DMS153 treated with DMSO at 0.1 percent for 48 hours (cell line): ENCODE measurements around the gene RCAN1.
"Not testable (repeated sequence)": the region's sequence is repeated elsewhere in the genome, so short reads cannot be mapped to it uniquely, and the experiment has no call there.

Experiments used
- DNase-seq: peaks from one replicate; lab custom pipeline; 2025; ENCODE audit not compliant: unreplicated experiment; lab: John Stamatoyannopoulos, UW

RCAN1 gene

DNA sequence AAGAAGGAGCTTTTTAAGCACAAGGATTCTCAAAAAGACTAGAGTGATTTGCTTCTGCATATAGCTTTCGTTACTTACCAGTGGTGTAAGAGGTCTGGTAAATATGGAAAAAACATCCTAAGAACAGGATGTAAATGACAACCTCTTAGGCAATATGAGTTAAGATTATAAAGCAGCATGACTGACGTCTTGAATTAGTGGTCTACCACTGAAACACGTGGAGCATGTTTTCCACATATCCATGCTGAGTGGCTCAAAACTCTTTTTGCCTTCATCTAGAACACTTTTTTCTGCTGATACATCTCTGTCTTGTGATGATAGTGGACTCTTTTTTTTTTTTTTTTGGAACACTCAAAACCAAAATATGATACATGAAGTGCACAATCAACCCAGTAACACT, 44.6 kb downstream of the RCAN1 start:
- DNase-seq, result no peak

DNA sequence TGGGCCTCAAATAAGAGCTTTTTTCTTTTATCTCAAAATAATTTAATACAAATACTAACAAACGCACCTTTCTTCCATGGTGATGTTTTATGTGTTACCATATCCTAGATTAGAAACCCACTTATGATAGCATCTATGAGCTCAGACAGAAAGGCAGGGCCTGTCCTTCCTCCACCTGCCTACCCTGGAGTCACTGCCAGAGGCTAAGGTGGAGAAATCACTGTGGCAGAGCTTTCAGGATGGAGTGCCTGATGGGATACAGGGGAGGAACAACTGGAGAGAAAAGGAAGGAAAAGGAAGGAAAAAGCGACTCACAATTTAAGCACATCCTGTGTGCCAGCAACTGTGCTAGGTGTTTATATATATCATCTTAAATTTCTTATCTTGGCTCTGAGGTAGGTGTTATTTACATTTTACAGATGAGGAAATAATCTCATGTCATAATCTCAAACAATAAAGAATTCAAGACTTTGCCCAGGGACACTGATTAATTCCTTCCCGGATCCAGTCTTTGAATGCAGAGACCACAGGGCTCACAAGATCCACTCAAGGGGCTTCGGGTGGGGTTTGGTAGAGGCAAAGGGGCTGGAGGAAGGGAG, 45.4 kb downstream of the RCAN1 start:
- no peak for DNase-seq

DNA sequence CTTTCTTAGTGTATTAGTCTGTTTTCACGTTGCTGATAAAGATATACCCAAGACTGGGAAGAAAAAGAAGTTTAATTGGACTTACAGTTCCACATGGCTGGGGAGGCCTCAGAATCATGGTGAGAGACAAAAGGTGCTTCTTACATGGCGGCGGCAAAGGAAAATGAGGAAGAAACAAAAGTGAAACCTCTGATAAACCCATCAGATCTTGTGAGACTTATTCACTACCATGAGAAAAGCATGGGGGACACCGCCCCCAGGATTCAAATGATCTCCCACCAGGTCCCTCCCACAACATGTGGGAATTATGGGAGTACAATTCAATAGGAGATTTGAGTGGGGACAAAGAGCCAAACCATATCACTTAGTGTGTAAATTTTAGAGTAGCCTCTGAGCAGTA, 46.1 kb downstream of the RCAN1 start:
- not testable (repeated sequence) for DNase-seq

DNA sequence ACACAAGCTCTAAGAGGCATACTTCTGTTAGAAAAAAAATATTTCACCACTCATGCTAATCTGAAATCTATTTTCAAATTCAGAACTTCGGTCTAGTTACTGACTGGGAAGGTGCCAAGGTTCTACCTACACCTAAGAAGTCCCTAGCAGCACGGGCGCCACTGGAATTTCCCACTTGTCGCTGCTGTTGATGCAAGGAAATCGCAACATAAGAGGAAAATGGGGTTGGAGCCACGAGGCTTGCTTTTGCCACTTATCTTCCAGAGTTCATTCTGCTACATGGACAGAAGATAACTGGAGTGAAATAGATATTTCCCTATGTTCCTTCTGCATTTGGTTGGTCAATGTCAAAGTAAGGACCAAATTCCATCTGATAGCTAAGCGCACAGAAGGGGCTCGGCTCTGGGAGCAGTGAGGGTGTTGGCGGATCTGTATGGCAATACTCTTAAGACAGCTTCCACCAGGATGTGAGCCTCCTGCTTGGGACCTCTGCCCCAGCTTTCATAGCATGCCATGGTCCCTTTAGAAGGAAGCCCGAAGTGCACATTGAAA, 47.2 kb downstream of the RCAN1 start:
- DNase-seq, result no peak

DNA sequence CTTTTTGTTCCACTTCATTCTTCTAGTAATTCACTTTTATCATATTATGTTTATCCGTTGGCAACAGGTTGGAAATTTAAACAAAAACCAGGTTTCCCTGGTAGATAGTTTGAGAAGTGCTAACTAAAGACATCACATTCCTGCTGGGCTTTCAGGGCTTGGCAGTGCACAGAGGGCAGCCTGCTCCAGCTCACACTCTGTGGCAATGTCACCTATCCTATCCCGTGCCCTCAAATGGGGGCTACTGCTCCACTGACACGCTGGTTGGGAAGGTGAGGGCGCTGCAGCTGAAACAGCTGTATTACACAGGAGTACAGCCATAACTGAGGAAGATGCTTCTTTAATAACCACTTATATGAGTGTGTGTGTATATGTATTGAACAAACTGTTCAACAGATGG, 49.7 kb downstream of the RCAN1 start:
- no peak for DNase-seq

DNA sequence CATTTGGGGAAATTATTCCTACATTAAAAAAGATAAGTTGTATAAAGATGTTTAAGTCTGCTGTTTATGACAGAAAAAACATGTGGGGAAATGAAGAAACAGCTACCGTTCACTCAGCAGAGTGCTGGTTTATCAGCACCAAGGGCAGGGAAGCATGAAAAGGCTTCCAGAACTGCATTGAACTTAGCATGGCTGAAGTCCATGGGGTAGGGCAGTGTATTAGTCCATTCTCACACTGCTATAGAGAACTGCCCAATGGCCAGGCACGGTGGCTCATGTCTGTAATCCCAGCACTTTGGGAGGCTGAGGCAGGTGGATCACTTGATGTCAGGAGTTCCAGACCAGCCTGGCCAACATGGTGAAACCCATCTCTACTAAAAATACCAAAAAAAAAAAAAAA, 51.5 kb downstream of the RCAN1 start:
- DNase-seq, result not testable (repeated sequence)

DNA sequence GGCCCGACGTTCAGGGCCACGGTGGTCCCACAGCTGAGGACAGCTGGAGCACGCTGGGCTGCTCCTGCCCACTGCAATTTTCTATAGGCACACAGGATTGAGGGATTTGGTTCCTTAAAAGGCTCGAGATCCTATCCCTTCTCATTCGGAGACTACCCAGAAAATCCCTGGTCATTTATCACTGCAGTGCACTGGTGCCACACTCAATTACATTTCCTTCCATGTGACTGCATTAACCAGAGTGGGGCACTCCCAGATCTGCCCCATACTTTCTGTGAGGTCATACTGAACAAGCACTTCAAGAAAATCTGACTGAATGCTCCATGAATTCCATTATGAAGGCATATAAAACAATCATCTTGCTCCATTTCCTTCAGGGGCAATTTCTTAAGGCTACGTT, 53.1 kb downstream of the RCAN1 start:
- DNase-seq, result no peak

DNA sequence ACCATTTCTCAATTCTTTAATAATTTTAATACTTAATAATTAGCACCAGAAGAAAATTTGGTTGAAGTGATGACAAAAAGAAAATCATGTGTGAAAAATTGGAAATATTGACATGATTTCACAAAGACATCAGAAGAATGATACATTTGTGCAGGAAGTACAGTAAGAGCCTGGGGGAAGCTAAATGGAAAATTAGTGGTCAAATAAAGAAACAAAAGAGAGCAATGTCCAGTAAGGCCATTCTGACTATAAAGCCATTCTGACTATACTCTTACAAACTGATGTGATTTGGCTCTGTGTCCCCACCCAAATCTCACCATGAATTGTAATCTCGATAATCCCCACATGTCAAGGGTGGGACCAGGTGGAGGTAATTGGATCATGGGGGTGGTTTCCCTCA, 54.3 kb downstream of the RCAN1 start:
- DNase-seq, result no peak

DNA sequence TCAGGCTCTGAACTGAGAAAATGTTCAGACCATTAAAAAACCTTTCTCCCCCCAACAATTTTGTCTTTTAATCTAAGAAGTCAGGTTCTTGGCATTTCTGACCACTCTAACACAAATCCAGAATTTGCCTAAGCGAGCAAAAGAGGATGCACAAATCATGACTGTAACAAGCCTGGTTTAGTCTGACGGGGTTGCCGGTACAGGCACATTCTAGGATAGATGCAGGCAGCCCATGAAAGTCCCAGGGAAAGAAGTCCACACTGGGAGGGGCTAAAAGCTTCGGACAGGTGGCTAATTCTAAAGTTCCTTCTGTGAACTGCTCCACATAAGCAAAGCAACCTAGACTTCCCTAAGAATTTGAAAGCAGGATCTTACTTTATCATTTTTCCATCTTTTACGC, 54.9 kb downstream of the RCAN1 start:
- DNase-seq, result no peak

DNA sequence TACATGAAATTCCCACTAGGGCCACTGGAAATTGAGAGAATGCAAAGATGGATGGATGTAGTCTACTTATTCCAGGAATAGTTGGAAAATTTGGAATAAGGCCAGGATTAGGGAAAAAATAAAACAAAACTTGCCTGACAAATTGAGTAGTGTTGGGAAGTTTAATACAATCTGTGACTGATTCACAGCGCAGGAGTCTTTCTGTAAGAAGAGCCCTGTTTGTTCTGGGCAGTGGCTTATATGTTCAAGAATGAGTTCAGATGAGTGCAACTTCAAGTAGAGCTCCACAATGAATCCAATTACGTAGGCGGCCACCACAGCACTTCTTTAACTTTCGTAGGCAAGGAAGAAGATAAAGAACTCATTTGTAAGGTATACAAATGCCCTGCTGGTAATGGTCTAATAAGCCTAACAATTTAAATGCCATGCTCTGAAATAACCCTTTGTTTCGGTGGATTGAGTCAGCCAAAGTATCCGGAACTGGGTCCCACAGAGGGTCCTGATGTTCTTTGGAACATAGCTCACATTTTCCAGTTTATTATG, 55.8 kb downstream of the RCAN1 start:
- DNase-seq, result no peak

DNA sequence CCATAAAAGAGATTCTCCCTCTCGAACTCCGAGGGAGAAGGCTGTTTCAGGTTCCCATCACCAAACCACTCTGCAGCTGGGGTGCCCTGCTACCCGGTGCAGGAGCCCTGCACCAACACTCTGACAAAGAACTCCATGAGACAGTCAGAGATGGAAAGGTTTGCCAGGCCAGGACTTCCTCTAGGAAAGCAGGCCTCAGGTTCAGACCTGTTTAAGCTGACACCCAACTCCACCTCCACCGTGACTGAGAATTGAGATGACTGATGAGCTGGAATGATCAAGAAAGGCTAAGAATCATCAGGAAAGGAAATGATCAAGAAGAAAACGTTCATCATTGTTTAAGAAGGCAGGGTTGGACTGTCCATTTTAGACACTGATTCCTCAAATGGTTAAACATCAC, 56.7 kb downstream of the RCAN1 start:
- DNase-seq, result no peak

DNA sequence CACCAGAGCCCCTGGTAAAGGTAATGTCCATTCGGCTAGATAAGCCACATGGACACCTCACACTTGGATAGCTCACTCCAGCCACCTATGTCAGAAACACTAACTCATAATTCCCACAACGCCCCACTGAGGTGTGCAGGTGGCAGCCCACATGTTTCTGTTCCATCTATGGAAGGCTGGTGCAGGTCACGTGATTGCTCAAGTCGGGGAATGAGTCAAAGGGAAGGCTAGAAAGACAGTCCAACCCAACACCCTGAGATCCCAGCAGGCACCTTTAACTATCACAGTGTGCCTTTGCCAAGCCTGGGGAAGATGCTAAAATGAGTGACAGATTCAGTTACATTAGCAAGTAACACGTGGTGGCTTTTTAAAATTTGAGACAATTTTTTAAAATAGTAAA, 57.7 kb downstream of the RCAN1 start:
- DNase-seq, result no peak

DNA sequence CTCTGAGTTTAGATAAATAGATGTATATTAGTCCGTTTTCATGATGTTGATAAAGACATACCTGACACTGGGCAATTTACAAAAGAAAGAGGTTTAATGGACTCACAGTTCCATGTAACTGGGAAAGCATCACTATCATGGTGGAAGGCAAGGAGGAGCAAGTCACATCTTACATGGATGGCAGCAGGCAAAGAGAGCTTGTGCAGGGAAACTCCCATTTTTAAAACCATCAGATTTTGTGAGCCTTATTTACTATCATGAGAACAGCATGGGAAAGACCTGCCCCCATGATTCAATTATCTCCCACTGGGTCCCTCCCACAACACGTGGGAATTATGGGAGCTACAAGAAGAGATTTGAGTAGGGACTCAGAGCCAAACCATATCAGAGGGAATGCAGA, 60.2 kb downstream of the RCAN1 start:
- DNase-seq, result not testable (repeated sequence)

DNA sequence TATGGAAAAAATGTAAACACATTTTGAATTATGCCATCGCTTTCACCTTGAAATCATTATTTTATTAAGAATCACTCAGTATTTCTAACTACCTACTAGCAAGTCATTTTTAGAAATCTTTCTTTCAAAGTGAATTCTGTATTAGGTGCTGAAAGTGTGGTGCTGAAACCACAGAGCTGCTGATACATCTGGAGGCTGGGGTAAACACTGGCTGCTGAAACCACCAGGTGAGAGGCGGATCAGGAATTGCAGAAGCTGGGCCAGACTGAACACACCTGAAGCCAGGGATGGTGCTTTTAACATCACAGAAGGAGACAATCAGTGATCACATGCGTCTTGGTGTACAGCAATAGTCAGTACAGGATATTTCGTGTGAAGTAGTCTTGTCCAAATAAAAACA, 60.7 kb downstream of the RCAN1 start:
- DNase-seq, result no peak

DNA sequence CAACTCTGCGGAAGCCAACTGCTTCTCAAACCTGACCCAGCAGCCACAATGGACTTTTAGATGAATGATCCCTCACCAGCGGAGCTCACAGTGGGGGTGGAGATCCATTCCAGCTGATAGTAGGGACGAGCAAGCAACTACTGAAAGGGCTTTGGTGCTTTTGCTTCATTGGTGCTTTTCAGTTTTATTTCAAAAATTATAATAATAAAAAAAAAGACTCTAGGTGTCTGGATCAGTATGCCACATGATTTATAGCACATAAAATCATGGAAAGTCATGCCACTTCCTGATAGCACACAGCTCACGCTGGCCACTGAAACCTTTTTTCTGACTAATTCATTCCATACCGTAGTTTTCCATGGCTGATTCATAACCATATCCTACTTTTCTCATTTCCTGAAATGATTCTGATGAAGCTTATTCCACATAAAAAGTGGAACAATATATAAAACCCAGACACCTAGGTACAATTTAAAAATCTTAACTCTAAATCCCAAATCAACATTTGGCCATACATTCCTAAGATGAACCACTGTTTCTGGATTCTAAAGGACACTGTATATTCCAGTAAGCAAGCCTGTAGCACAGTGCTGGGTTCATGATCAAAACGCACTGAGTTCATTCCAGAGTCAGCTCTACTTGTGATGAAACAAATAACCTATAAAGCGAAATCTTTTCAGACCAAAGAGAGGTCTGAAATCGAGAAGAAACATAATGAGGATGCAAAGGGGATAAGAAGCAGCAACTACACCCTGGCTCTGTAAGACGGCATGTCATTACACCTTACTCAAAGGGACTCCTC, 61.6 kb downstream of the RCAN1 start:
- DNase-seq, result no peak

DNA sequence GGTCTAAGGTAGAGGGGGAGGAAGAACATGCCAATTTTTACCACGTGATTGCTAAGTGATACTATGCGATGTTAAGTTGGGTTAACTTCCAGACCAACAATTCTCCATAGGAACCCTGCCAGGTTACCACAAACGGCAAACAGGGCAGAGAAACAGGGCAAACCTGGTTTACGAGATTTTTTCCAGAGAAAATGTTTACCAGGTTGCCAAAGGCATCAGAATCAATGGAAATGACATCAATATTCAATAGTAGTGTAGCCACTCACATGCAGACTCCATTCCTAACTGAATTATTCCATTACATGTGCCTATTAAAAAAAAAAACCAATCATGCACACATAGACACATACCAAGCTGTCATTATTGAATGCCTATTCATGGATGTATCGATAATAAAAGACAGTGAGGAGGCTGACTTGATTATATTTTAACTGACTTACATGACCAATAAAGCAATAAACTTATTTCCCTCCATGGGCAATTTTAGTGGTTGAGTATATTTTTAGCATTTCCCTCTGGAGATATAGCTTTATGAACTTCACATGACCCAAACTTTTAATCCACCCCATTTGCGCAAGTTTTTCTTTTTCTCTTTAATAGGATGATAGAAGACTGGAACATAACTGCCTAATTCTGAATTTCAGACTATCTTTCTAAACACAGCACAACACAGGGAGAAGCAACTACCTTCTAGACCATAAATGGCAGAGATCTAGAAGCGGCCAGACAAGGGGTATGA, 62.4 kb downstream of the RCAN1 start:
- no peak for DNase-seq

DNA sequence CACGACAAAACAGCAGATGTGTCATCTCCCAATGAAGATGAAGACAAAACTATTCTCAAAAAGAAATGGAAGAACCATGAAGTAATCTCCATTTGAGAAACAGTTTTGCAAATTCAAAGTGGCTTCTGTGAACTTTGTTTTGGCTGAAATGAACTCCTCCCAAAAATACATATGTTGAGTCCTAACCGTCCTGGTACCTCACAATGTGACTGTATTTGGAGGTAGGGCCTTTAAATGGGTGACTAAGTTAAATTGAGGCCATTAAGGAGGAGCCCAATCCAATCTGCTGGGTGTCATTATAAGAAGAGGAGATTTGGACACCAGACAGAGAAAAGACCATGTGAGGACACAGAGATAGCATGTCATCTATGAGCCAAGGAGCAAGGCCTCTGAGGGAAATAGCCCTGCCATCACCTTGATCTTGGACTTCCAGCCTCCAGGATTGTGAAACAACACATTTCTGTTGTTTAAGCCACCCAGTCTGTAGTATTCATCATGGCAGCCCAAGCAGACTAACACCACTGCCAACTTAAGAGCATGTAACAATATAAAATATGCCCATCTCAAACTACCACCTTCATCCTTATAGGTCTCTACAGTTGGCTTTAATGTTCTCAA, 64.6 kb downstream of the RCAN1 start:
- no peak for DNase-seq

DNA sequence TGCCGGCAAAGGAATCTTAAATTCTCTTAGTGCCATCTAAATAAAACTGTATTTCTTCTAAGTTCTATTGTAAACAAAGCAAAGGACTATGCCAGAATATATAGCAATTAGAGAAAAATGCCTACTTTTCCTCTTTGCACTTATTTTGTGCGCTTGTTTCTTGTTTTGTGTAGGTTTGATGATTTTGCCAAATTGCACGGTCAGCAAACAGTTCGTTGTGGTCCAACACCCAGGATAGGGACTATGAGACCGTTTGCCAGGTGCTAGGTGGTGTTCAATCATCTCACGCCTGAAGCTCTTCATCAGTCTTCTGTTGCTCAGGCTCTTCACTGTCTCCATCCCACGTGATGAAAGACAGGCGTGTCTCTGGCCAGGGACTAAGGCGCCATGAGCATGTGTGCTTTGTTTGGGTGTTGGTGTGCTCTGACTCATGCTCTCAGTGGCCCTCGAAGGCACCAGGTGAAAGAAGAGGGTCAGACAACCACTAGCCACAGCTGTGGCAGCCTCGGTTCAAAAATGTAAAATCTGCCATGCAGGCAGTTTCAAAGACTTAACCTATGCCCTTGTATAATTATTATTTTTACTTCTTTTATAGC, 66.0 kb downstream of the RCAN1 start:
- DNase-seq, result no peak

DNA sequence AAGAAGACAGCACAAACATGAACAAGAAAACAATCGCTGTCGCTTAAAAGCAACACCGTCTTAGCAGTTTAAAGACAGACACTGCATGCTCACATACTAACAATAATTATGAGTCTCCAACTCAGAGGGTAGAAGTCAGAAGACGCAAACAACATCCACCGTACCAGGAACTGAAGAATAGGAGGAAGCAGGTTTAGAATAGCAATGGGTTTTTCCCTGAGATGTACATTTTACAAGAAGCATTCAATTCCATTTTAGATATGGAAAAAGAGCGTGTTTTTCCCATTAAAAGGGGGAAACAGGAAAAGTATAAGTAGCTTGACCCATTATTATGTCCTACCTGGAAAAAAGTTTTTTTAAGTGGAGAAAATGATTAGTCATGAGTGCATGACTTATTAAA, 68.4 kb downstream of the RCAN1 start:
- DNase-seq, result no peak

DNA sequence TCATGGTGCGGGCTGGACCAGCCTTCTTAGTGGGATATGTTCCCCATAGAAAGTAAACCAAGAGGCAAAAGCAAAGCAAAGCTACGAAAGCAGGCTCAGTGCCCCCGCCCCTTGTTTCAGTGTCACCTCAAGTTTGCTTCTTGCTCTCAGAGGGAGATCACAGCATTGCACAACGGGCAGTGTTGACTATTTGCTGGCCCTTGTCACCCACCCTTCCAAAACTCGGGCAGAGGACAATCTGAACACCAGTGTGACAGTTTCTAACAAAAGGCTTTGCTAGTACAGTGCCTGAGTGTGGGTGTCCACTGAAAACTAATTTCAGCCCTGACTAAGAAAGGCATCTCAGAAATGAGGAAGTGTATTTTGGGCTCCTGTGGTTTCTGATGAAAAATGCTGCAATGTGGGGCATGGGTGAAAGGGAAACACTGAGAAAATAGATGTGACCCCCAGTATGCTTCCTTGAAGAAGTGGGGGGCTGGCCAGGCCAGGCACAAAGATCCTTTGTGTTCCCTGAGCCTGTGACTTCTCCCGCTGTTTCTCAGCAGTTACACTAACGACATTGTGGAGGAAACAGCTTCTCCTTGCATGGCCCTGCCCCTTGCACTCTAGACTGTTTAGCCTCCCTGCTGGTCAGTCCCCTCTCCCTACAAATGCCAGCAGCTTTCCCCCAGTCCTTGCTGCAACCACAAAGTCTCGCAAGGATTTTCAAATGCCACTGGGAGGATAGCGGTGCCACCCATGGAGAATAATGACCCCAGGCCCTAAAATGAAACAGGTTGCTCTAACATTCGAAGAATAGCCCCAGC, 69.6 kb downstream of the RCAN1 start:
- DNase-seq, result no peak
